Tongue (tissue), 2 donors: Measurements from ENCODE around the gene PPP1R16B. TPM values are rescaled to one million over a fixed set of nuclear protein-coding genes. Genes with fewer than 3 reads are reported as not detected.
"Not testable (repeated sequence)": the region's sequence is repeated elsewhere in the genome, so short reads cannot be mapped to it uniquely, and the experiment has no call there.

ENCODE experiments used
- DNase-seq: peaks from one replicate; pipeline ENCODE4 v3.0.0-alpha.2; 2015
- total RNA-seq: library from RNA; depleted of rRNA; stranded (reverse); fragments of >200 nt; gene quantifications from one replicate; pipeline ENCODE4 v1.2.3, GENCODE V29; 2014

Gene PPP1R16B
- total RNA-seq, 1 donor from 2014 or later = 4.6 TPM

- no peak for DNase-seq
These were observed 129.8 kb downstream of the PPP1R16B start for GRCh38 chr20:38935285-38935684.

GRCh38 chr20:38935967-38936407 is 130.5 kb downstream of the PPP1R16B start:
- no peak for DNase-seq

GRCh38 chr20:38937000-38937399 is 131.5 kb downstream of the PPP1R16B start:
- no peak for DNase-seq

- no peak for DNase-seq
These were observed 132.5 kb downstream of the PPP1R16B start for GRCh38 chr20:38937978-38938473.

GRCh38 chr20:38939686-38940085 is 134.2 kb downstream of the PPP1R16B start:
- no peak for DNase-seq

- no peak for DNase-seq
These were observed 135.1 kb downstream of the PPP1R16B start for GRCh38 chr20:38940644-38941043.

- no peak for DNase-seq
These were observed 136.4 kb downstream of the PPP1R16B start for GRCh38 chr20:38941726-38942389.

GRCh38 chr20:38945012-38945411 is 139.5 kb downstream of the PPP1R16B start:
- DNase-seq = no peak

- DNase-seq = no peak
These were observed 141.3 kb downstream of the PPP1R16B start for GRCh38 chr20:38946836-38947235.

- DNase-seq = no peak
These were observed 142.4 kb downstream of the PPP1R16B start for GRCh38 chr20:38947931-38948362.

GRCh38 chr20:38950254-38950653 is 144.8 kb downstream of the PPP1R16B start:
- no peak for DNase-seq

- DNase-seq = no peak
These were observed 146.1 kb downstream of the PPP1R16B start for GRCh38 chr20:38951611-38952010.

- no peak for DNase-seq
These were observed 146.7 kb downstream of the PPP1R16B start for GRCh38 chr20:38952153-38952552.

- no peak for DNase-seq
These were observed 148.3 kb downstream of the PPP1R16B start for GRCh38 chr20:38953630-38954340.

GRCh38 chr20:38957235-38957876 is 151.9 kb downstream of the PPP1R16B start:
- DNase-seq = no peak

GRCh38 chr20:38957915-38958485 is 152.5 kb downstream of the PPP1R16B start:
- DNase-seq = no peak

- not testable (repeated sequence) for DNase-seq
These were observed 154.7 kb downstream of the PPP1R16B start for GRCh38 chr20:38960187-38960687.

GRCh38 chr20:38961530-38962043 is 156.1 kb downstream of the PPP1R16B start:
- DNase-seq = no peak

GRCh38 chr20:38962044-38962927 is 156.8 kb downstream of the PPP1R16B start, which contains the start of gene DHX35:
Gene DHX35 (plus strand): TSS chr20:38962344. CDS start chr20:38962368, 24 bp downstream.
- DNase-seq = peak; percentile 99

GRCh38 chr20:38962928-38963401 is 157.5 kb downstream of the PPP1R16B start:
- DNase-seq = no peak

- no peak for DNase-seq
These were observed 158.2 kb downstream of the PPP1R16B start for GRCh38 chr20:38963745-38964144.
